Activated T-cell treated with anti-CD3 and anti-CD28 coated beads for 4 hours (primary cell): ENCODE results near the gene NSD1.
"Not testable (repeated sequence)": the region's sequence is repeated elsewhere in the genome, so short reads cannot be mapped to it uniquely, and the experiment has no call there.

ENCODE experiments used
- DNase-seq: peaks from one replicate; pipeline ENCODE4 v3.0.0-alpha.2; 2020

The NSD1 gene

GRCh38 chr5:177296581-177296980, 163.0 kb downstream of the NSD1 start:
- DNase-seq: no peak

DNA sequence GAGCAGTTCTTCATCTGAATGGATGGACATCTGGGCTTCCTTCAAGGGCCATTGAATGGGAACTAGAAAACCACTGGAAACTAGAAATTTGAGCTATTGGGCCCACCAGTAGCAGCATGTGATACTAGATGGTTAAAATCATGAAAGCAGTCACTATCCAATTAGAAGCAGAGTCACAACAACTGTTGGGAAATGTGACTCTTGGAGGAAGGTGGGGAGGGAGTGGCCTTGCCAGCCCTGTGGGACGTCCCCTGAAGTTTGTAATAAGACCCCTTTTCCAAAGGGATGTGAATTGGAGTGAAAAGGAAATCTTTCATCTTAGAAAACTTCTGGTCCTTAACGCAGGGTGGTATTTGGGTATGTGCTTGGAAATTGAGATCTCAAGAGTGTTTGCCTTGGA, 164.3 kb downstream of the NSD1 start:
- no peak for DNase-seq

DNA sequence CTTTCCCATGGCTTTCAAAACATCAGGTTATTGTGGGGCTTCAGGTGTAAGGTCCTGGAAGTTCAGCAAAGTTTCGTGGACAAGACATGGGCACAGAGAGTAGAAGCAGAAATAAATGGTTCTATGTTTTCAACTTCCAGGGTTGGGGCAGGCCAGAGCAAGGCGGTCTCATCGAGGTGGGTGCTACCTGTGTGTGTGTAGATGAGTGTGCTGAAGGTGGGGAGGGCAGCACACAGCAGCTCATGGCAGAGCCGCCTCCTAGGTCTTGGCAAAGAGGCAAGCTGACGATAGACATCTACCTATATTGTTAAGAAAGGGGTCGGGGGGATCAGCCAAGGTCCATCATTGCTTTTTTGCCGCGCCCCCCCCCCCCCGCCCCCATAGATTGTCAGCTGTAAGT, 166.1 kb downstream of the NSD1 start:
- no peak for DNase-seq

DNA sequence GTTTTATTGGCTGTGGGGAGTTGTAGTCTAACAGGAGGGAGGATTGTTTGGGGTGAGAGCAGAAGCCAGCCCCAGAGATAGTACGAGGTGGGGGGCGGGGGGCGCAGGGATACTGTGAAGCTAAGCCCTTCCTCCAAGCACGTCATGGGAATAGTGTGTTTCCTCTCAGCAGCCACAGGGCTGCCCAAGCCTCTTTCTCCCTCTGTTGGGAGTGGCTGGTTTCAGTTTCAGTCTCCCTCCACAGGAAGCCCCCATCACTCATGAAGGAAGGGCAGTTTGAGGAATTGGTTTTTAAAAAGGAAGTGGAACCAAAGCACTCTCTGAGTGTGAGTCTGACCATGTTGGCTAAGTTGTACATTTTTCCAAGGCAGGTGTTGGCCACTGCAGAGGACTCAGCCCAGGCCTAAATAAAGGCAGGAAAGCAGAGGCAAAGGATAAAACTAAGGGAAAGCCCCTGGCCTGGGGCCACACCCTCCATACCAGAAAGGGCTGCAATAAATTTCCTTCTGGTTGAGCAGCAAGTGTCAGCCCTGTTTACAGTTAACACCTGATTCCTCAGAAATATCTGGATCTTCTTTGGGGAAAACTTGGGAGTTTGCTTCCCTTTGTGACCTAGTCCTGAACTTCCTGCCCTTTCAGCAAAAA, 166.8 kb downstream of the NSD1 start:
- peak; percentile 44 for DNase-seq

- DNase-seq: no peak
Measured at GRCh38 chr5:177300951-177301350, 167.4 kb downstream of the NSD1 start.

- no peak for DNase-seq
Measured at GRCh38 chr5:177301503-177302165, 168.1 kb downstream of the NSD1 start.

DNA sequence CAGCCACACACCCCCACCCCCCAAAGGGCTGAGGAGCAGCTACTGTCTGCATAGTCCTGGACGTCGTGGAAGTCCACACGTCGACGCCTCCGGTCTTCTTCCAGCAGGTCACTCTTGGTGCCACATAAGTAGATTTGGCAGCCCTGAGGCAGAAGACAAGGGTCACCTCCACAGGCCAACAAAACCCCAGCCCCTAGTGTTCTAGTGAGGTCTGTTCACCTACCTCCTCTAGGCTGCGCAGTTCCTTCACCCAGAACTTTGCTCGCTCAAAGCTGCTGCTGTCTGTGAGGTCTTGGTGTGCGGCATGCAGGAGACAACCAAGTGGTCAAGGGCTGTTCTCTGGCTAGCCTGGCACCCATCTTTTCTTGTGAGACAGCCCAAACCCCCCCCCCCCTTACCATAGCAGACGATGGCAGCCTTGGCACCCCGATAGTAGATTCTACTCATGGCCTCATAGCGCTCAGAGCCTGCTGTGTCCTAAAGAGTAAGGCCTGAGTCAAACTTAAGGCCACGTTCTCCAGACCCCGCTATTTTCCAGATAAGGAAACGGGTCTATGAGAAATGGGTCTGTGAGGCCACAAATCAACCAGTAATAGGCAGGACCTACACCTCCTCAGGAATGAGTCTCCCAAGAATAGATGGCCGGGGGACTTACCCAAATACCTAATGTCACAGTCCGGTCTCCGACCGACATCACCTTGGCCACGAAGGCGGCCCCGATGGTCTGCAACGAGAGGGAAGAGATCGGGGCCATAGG, 169.0 kb downstream of the NSD1 start:
- DNase-seq: no peak

- peak; percentile 86 for DNase-seq
Measured at GRCh38 chr5:177303121-177303924, 169.8 kb downstream of the NSD1 start, which contains the start of the genes PRELID1 and RAB24. Gene PRELID1 (plus strand): TSS chr5:177303799. CDS start chr5:177303986, 187 bp downstream. Gene RAB24 (minus strand): TSS chr5:177303719. CDS start chr5:177303288, 431 bp downstream.

GRCh38 chr5:177303925-177304391, 170.4 kb downstream of the NSD1 start:
- no peak for DNase-seq

DNA sequence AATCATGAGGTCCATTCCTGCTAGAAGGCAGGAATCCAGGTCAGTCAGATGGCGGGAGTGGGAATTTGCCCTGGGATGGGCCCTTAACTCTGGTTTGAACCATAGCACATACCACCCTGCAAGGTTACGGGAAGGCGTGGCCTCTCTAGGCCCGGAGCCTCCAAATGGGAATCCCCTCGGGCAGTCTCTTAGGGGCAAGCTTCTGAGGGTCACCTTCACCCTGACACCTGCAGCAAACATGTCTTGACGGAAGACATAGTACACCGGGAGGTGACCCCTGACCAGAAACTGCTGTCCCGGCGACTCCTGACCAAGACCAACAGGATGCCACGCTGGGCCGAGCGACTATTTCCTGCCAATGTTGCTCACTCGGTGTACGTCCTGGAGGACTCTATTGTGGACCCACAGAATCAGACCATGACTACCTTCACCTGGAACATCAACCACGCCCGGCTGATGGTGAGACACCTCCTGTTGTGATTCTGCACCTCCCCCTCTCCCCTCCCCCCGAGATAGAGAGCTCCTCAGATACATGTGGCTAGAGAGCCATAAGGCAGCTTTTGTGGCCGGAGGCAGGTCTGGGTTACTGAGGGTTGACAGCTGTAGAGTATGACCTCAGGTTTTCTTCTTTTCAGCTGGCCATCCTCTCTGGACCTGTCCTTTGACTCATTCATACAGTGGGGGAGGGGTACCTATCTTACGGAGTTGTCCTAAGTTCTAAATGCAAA, 171.0 kb downstream of the NSD1 start:
- DNase-seq: no peak

- DNase-seq: not testable (repeated sequence)
Measured at GRCh38 chr5:177306103-177306640, 172.6 kb downstream of the NSD1 start.

GRCh38 chr5:177306674-177307543, 173.3 kb downstream of the NSD1 start:
- no peak for DNase-seq

- no peak for DNase-seq
Measured at GRCh38 chr5:177307544-177308363, 174.2 kb downstream of the NSD1 start.

- DNase-seq: no peak
Measured at GRCh38 chr5:177308740-177309139, 175.2 kb downstream of the NSD1 start.

GRCh38 chr5:177309351-177310191, 176.0 kb downstream of the NSD1 start:
- DNase-seq: peak; percentile 59

GRCh38 chr5:177310332-177310731, 176.8 kb downstream of the NSD1 start:
- no peak for DNase-seq

- DNase-seq: no peak
Measured at GRCh38 chr5:177310757-177311391, 177.3 kb downstream of the NSD1 start.

DNA sequence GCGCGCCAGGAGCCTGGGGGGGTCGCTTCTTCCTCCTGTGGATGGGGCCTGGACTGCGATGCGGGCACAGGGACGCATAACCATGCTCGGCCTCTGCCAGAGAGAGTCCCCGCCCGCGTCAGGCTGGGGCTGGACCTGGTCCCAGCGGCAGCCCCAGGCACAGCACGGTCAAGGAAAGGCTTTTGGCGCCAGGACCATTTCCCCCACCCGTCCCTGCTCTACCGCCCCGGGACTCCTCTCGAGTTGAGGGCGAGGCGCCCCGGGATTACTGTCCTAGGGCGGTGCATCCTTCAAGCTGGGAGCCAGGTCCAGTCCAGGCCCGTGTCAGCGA, 177.8 kb downstream of the NSD1 start:
- no peak for DNase-seq
